IPS-15b (cell line): ENCODE measurements around the gene CYLD.

Experiments used
- H3K27me3 ChIP-seq: one replicate; pipeline ENCODE4 v1.6.1; 2013; ENCODE audit warnings: low read length; ENCODE audit not compliant: control insufficient read depth, insufficient read depth
- H3K36me3 ChIP-seq: one replicate; pipeline ENCODE4 v1.6.1; 2013; ENCODE audit warnings: low read length; ENCODE audit not compliant: control insufficient read depth, insufficient read depth
- H3K4me1 ChIP-seq: one replicate; pipeline ENCODE4 v1.6.1; 2013; ENCODE audit warnings: mild to moderate bottlenecking, low read length; ENCODE audit not compliant: control insufficient read depth, insufficient read depth
- H3K4me3 ChIP-seq: one replicate; pipeline ENCODE4 v1.5.1; 2013; ENCODE audit warnings: low read depth, low read length
- H3K9ac ChIP-seq: one replicate; pipeline ENCODE4 v1.6.1; 2013; ENCODE audit warnings: low read depth, mild to moderate bottlenecking, low read length
- H3K9me3 ChIP-seq: one replicate; pipeline ENCODE4 v1.6.1; 2013; ENCODE audit warnings: mild to moderate bottlenecking, low read length; ENCODE audit not compliant: control insufficient read depth, insufficient read depth

CYLD gene

GRCh38 chr16:50771366-50771765, 29.5 kb downstream of the CYLD start:
- Histone ChIP-seq H3K36me3 (no peaks in the 10 kb centered on the region), H3K9me3 (no peaks in the 10 kb centered on the region), H3K9ac (no peak overlapping the region), H3K4me3 (no peak overlapping the region), H3K27me3 (no peaks in the 10 kb centered on the region), H3K4me1 (no peaks in the 10 kb centered on the region)

- H3K36me3 ChIP-seq = no peaks in the 10 kb centered on the region
- no peaks in the 10 kb centered on the region for H3K27me3 ChIP-seq
- H3K4me1 ChIP-seq = no peaks in the 10 kb centered on the region
- H3K9ac ChIP-seq = no peak overlapping the region
- H3K9me3 ChIP-seq = no peaks in the 10 kb centered on the region
- H3K4me3 ChIP-seq = no peak overlapping the region
These were observed 32.5 kb downstream of the CYLD start for GRCh38 chr16:50774405-50774804.

- Histone ChIP-seq H3K9ac (no peak overlapping the region), H3K4me1 (no peaks in the 10 kb centered on the region), H3K9me3 (no peaks in the 10 kb centered on the region), H3K4me3 (no peak overlapping the region), H3K36me3 (no peaks in the 10 kb centered on the region), H3K27me3 (no peaks in the 10 kb centered on the region)
These were observed 33.1 kb downstream of the CYLD start for GRCh38 chr16:50774960-50775359.

- no peaks in the 10 kb centered on the region for H3K27me3 ChIP-seq
- no peaks in the 10 kb centered on the region for H3K9me3 ChIP-seq
- H3K4me3 ChIP-seq = no peak overlapping the region
- H3K4me1 ChIP-seq = no peaks in the 10 kb centered on the region
- no peaks in the 10 kb centered on the region for H3K36me3 ChIP-seq
- no peak overlapping the region for H3K9ac ChIP-seq
These were observed 34.2 kb downstream of the CYLD start for GRCh38 chr16:50776037-50776436.

- Histone ChIP-seq H3K4me3 (no peak overlapping the region), H3K36me3 (no peaks in the 10 kb centered on the region), H3K9ac (no peak overlapping the region), H3K9me3 (no peaks in the 10 kb centered on the region), H3K4me1 (no peaks in the 10 kb centered on the region), H3K27me3 (no peaks in the 10 kb centered on the region)
These were observed 36.6 kb downstream of the CYLD start for GRCh38 chr16:50778284-50779163.

GRCh38 chr16:50781043-50781442, 39.2 kb downstream of the CYLD start:
- Histone ChIP-seq H3K36me3 (no peaks in the 10 kb centered on the region), H3K27me3 (no peaks in the 10 kb centered on the region), H3K4me1 (no peaks in the 10 kb centered on the region), H3K4me3 (no peak overlapping the region), H3K9me3 (no peaks in the 10 kb centered on the region), H3K9ac (no peak overlapping the region)

- Histone ChIP-seq H3K4me3 (no peak overlapping the region), H3K36me3 (no peaks in the 10 kb centered on the region), H3K27me3 (no peaks in the 10 kb centered on the region), H3K9me3 (no peaks in the 10 kb centered on the region), H3K4me1 (no peaks in the 10 kb centered on the region), H3K9ac (no peak overlapping the region)
These were observed 39.6 kb downstream of the CYLD start for GRCh38 chr16:50781518-50781917.

- Histone ChIP-seq H3K4me1 (no peaks in the 10 kb centered on the region), H3K9me3 (no peaks in the 10 kb centered on the region), H3K4me3 (no peak overlapping the region), H3K36me3 (no peaks in the 10 kb centered on the region), H3K9ac (no peak overlapping the region), H3K27me3 (no peaks in the 10 kb centered on the region)
These were observed 47.9 kb downstream of the CYLD start for GRCh38 chr16:50789757-50790156.

- no peak overlapping the region for H3K9ac ChIP-seq
- H3K4me3 ChIP-seq = no peak overlapping the region
- H3K36me3 ChIP-seq = no peaks in the 10 kb centered on the region
- no peaks in the 10 kb centered on the region for H3K4me1 ChIP-seq
- H3K27me3 ChIP-seq = no peaks in the 10 kb centered on the region
- no peaks in the 10 kb centered on the region for H3K9me3 ChIP-seq
These were observed 49.6 kb downstream of the CYLD start for GRCh38 chr16:50791522-50791921.

GRCh38 chr16:50796829-50797228, 54.9 kb downstream of the CYLD start:
- no peak overlapping the region for H3K4me3 ChIP-seq
- H3K4me1 ChIP-seq = no peaks in the 10 kb centered on the region
- no peaks in the 10 kb centered on the region for H3K36me3 ChIP-seq

GRCh38 chr16:50797456-50797855, 55.6 kb downstream of the CYLD start:
- Histone ChIP-seq H3K9ac (no peak overlapping the region), H3K27me3 (no peaks in the 10 kb centered on the region), H3K36me3 (no peaks in the 10 kb centered on the region), H3K4me1 (no peaks in the 10 kb centered on the region), H3K9me3 (no peaks in the 10 kb centered on the region), H3K4me3 (no peak overlapping the region)

More at GRCh38 chr16:50796829-50797228, 54.9 kb downstream of the CYLD start:
- Histone ChIP-seq H3K27me3 (no peaks in the 10 kb centered on the region), H3K9me3 (no peaks in the 10 kb centered on the region), H3K9ac (no peak overlapping the region)

- H3K4me3 ChIP-seq = no peak overlapping the region
- no peaks in the 10 kb centered on the region for H3K9me3 ChIP-seq
- H3K27me3 ChIP-seq = no peaks in the 10 kb centered on the region
- H3K36me3 ChIP-seq = no peaks in the 10 kb centered on the region
- no peaks in the 10 kb centered on the region for H3K4me1 ChIP-seq
- no peak overlapping the region for H3K9ac ChIP-seq
These were observed 58.2 kb downstream of the CYLD start for GRCh38 chr16:50800074-50800473.
